ENCODE results near the gene DGKG. TPM values are rescaled to one million over a fixed set of nuclear protein-coding genes. Genes with fewer than 3 reads are reported as not detected.

The DGKG gene
- total RNA-seq, 1 donor from 2014 or later: 0.22 TPM

GRCh38 chr3:186207515-186207914, 154.5 kb downstream of the DGKG start:
- no peak for TF ChIP-seq CTCF (IDR thresholded peaks at IDR 0.05)
- no peak for TF ChIP-seq EZH2phosphoT487 (IDR thresholded peaks at IDR 0.05)
- TF ChIP-seq EZH2 (IDR thresholded peaks at IDR 0.05): no peak

GRCh38 chr3:186200726-186201125, 161.3 kb downstream of the DGKG start:
- H3K27me3 Mint-ChIP-seq (ENCODE audit: insufficient read depth, low read depth): no peaks in the 10 kb centered on the region
- Histone ChIP-seq H2AFZ (replicated peaks) (no peak overlapping the region), H3K9me3 (ENCODE audit: low read depth) (no peaks in the 10 kb centered on the region), H3K9ac (no peak overlapping the region), H3K36me3 (no peaks in the 10 kb centered on the region), H3K4me3 (no peak overlapping the region), H3K4me1 (no peaks in the 10 kb centered on the region), H3K79me2 (ENCODE audit: low read depth) (no peaks in the 10 kb centered on the region), H4K20me1 (ENCODE audit: low read depth) (no peaks in the 10 kb centered on the region), H3K27ac (no peak overlapping the region), H3F3A (ENCODE audit: low read depth) (no peaks in the 10 kb centered on the region), H3K4me2 (no peak overlapping the region), H3K27me3 (peaks cover 76% of the 10 kb centered on the region)
- no peak overlapping the region for H3K4me3 Mint-ChIP-seq
- no peak for TF ChIP-seq EZH2 (IDR thresholded peaks at IDR 0.05)
- no peak for TF ChIP-seq EZH2phosphoT487 (IDR thresholded peaks at IDR 0.05)
- no peak for TF ChIP-seq CTCF (IDR thresholded peaks at IDR 0.05)
- H3K4me1 Mint-ChIP-seq: peaks cover 10% of the 10 kb centered on the region
- no peaks in the 10 kb centered on the region for H3K9me3 Mint-ChIP-seq
- H3K27ac Mint-ChIP-seq: no peak overlapping the region
- H3K36me3 Mint-ChIP-seq: no peaks in the 10 kb centered on the region
- no peak for DNase-seq (ENCODE audit: low spot score)

More at GRCh38 chr3:186207515-186207914, 154.5 kb downstream of the DGKG start:
- Mint-ChIP-seq H3K4me3 (no peak overlapping the region), H3K27me3 (ENCODE audit: insufficient read depth, low read depth) (peaks cover 6% of the 10 kb centered on the region), H3K27ac (peak overlapping the region; percentile 50), H3K36me3 (no peaks in the 10 kb centered on the region), H3K4me1 (peaks cover 52% of the 10 kb centered on the region), H3K9me3 (no peaks in the 10 kb centered on the region)
- H3K9me3 ChIP-seq (ENCODE audit: low read depth): no peaks in the 10 kb centered on the region
- peaks cover 17% of the 10 kb centered on the region for H3K27me3 ChIP-seq
- no peaks in the 10 kb centered on the region for H3K36me3 ChIP-seq
- H3K4me1 ChIP-seq: peaks cover 19% of the 10 kb centered on the region
- H3K79me2 ChIP-seq (ENCODE audit: low read depth): no peaks in the 10 kb centered on the region
- no peak overlapping the region for H2AFZ ChIP-seq (replicated peaks)
- no peak for DNase-seq (ENCODE audit: low spot score)
- H3F3A ChIP-seq (ENCODE audit: low read depth): peaks cover 4% of the 10 kb centered on the region
- no peaks in the 10 kb centered on the region for H4K20me1 ChIP-seq (ENCODE audit: low read depth)
- no peak overlapping the region for H3K9ac ChIP-seq
- no peak overlapping the region for H3K4me2 ChIP-seq
- no peak overlapping the region for H3K4me3 ChIP-seq
- H3K27ac ChIP-seq: no peak overlapping the region

DNA sequence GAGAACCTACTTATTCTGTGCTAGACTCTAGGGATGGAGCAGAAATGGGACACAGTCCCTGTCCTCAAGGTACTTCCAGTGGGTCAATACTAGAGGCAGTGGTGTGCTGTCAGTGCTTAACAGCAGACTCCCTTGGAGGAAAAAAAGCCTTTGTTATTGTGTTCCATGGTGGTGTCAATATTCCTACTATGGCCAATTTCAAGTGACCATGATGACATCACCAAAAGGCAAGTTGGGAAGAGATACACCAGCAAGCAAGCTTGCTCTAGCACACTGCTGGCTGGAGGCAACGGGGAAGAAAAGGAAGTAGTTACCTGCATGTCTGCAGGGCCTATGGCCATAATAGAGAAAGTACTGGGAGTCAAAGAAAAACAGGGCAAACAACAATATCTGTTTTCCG, 163.6 kb downstream of the DGKG start:
- Histone ChIP-seq H3K4me1 (peaks cover 9% of the 10 kb centered on the region), H3K4me3 (no peak overlapping the region), H3K36me3 (no peaks in the 10 kb centered on the region), H2AFZ (replicated peaks) (no peak overlapping the region), H3K9ac (no peak overlapping the region), H3K4me2 (no peak overlapping the region), H3K27me3 (peaks cover 93% of the 10 kb centered on the region), H3K27ac (no peak overlapping the region), H3K9me3 (ENCODE audit: low read depth) (no peaks in the 10 kb centered on the region), H4K20me1 (ENCODE audit: low read depth) (no peaks in the 10 kb centered on the region), H3K79me2 (ENCODE audit: low read depth) (no peaks in the 10 kb centered on the region), H3F3A (ENCODE audit: low read depth) (peaks cover 12% of the 10 kb centered on the region)
- peaks cover 16% of the 10 kb centered on the region for H3K27me3 Mint-ChIP-seq (ENCODE audit: insufficient read depth, low read depth)
- no peak for TF ChIP-seq EZH2 (IDR thresholded peaks at IDR 0.05)
- no peak for TF ChIP-seq EZH2phosphoT487 (IDR thresholded peaks at IDR 0.05)
- no peak for TF ChIP-seq CTCF (IDR thresholded peaks at IDR 0.05)
- H3K4me3 Mint-ChIP-seq: no peak overlapping the region
- DNase-seq (ENCODE audit: low spot score): no peak
- no peaks in the 10 kb centered on the region for H3K36me3 Mint-ChIP-seq
- H3K4me1 Mint-ChIP-seq: peaks cover 11% of the 10 kb centered on the region
- no peak overlapping the region for H3K27ac Mint-ChIP-seq
- no peaks in the 10 kb centered on the region for H3K9me3 Mint-ChIP-seq
